Right lobe of liver (tissue), 4 donors: ENCODE results near the gene PTPRD.

Experiments
- CTCF ChIP-seq, 4 donors: fragments of 200-600 bp in 3 of 4; fragments of 450-650 bp in 1 of 4; IDR thresholded peaks; one replicate each; pipeline versions ENCODE4 v1.5.1 to v1.8.0; 2016 to 2022; ENCODE audit warnings: antibody characterized with exemption in 4 of 4, mild to moderate bottlenecking in 2 of 4
- POLR2A ChIP-seq: fragments of 450-650 bp; IDR thresholded peaks from one replicate; pipeline ENCODE4 v1.6.1; 2017; ENCODE audit warnings: antibody characterized with exemption, mild to moderate bottlenecking
- donor health status: DM: no; HTN: no; CAD: no.
- donor health status: DM: no; HTN: no; CAD: no.
- donor health status: DM: no; HTN: yes; CAD: no.

DNA sequence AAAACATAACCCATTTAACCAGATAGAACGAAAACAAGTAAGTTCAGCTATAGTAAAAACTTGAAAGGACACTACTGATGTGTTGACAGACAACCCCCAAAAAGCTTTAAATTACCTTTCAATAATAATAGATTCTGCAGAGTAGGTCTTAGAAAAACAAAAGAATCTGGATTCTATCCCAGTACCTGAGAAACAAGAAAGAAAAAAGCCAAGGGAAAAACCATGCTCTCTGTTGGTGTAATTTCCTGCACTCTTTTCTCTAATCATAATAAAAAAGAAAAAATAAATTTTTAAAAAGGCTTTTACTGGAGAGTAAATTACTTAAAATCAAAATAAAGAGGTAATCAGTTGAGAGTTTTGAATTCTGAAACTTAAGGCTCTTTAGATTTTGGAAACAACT is 1090.4 kb downstream of the PTPRD start:
- TF ChIP-seq CTCF (IDR thresholded peaks at IDR 0.05) (no peak), POLR2A (no peak)
